ENCODE results near the gene MEFV.

Gene MEFV

GRCh38 chr16:3193221-3194212 lies 62.9 kb downstream of the MEFV start:
- no peak for TF ChIP-seq CTCF (IDR thresholded peaks at IDR 0.05; ENCODE audit: control insufficient read depth, extremely low read depth, insufficient read depth)

GRCh38 chr16:3192476-3193019 lies 63.9 kb downstream of the MEFV start:
- no peak for DNase-seq (ENCODE audit: low read depth)
- H3K4me3 ChIP-seq (ENCODE audit: low read depth, low read length) = no peak overlapping the region
- TF ChIP-seq CTCF (IDR thresholded peaks at IDR 0.05; ENCODE audit: control insufficient read depth, extremely low read depth, insufficient read depth) = no peak

More at GRCh38 chr16:3193221-3194212, 62.9 kb downstream of the MEFV start:
- DNase-seq (ENCODE audit: low read depth) = no peak
- no peak overlapping the region for H3K4me3 ChIP-seq (ENCODE audit: low read depth, low read length)
